Neural cell (in vitro differentiated cells): Measurements from ENCODE around the gene HMX1.

Source experiments
- CTCF ChIP-seq: fragments of 450-650 bp; IDR thresholded peaks from 2 replicates; pipeline ENCODE4 v1.5.1; 2014; ENCODE audit warnings: antibody characterized with exemption, mild to moderate bottlenecking, moderate library complexity; ENCODE audit not compliant: poor library complexity, severe bottlenecking
- EZH2 ChIP-seq: fragments of 200-600, 300-800 bp; shearing (Covaris generic), sonication (generic); IDR thresholded peaks from 2 replicates; pipeline ENCODE4 v1.6.1; 2014; ENCODE audit warnings: antibody characterized with exemption, low read length, borderline replicate concordance, mild to moderate bottlenecking; ENCODE audit not compliant: insufficient read depth, poor library complexity, severe bottlenecking
- POLR2AphosphoS5 ChIP-seq: IDR thresholded peaks from 2 replicates; pipeline ENCODE4 v1.6.1; 2012
- RAD21 ChIP-seq: fragments of 450-650 bp; conservative IDR thresholded peaks from 2 replicates; pipeline ENCODE4 v1.6.1; 2014; ENCODE audit warnings: antibody characterized with exemption, mild to moderate bottlenecking, moderate library complexity
- SMC3 ChIP-seq: fragments of 450-650 bp; conservative IDR thresholded peaks from 2 replicates; pipeline ENCODE4 v1.6.1; 2014; ENCODE audit warnings: antibody characterized with exemption, mild to moderate bottlenecking, moderate library complexity; ENCODE audit not compliant: poor library complexity
- TAF1 ChIP-seq: IDR thresholded peaks from 2 replicates; pipeline ENCODE4 v1.6.1; 2012; ENCODE audit warnings: low read depth
- TF ChIP-seq, protein P1 (sequence below): IDR thresholded peaks from 2 replicates; pipeline ENCODE4 v1.6.1; 2012; ENCODE audit warnings: borderline replicate concordance

DNA sequence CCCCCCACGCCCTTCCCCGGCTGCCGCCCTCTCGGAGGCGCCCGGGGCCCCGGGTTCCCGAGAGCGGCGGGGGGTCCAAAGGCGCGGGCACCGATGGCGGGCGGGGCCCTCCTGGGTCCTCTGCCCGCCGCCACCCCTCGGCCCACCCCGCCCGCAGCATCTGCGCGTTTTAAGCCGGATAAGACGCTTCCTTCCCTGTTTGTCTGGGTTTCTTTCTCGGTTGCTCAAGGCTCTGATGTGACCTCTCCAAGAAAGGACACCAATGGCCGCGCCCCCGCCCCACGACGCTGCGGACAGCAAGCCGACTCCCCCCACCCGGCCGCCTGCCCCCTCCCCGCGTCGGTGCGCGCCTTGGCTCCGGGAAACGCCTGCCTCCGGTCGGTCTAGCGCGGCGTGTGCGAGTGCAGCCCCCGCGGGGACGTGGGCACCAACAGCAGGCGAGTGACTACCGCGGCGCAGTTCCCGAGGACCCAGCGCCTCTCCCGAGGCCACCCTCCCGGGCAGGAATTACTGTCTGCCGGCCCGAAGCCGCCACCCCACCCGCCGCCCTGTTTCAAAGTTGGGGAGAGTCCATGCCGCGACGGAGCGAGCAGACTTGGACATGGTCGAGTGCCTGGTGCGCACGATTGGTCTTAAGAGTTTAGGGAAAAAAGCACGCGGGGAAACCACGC is 21.1 kb upstream of the HMX1 start:
- TF ChIP-seq EZH2 (no peak), CTCF (no peak), POLR2AphosphoS5 (no peak), SMC3 (no peak), RAD21 (no peak), TAF1 (no peak)
- TF ChIP-seq, protein P1, sequence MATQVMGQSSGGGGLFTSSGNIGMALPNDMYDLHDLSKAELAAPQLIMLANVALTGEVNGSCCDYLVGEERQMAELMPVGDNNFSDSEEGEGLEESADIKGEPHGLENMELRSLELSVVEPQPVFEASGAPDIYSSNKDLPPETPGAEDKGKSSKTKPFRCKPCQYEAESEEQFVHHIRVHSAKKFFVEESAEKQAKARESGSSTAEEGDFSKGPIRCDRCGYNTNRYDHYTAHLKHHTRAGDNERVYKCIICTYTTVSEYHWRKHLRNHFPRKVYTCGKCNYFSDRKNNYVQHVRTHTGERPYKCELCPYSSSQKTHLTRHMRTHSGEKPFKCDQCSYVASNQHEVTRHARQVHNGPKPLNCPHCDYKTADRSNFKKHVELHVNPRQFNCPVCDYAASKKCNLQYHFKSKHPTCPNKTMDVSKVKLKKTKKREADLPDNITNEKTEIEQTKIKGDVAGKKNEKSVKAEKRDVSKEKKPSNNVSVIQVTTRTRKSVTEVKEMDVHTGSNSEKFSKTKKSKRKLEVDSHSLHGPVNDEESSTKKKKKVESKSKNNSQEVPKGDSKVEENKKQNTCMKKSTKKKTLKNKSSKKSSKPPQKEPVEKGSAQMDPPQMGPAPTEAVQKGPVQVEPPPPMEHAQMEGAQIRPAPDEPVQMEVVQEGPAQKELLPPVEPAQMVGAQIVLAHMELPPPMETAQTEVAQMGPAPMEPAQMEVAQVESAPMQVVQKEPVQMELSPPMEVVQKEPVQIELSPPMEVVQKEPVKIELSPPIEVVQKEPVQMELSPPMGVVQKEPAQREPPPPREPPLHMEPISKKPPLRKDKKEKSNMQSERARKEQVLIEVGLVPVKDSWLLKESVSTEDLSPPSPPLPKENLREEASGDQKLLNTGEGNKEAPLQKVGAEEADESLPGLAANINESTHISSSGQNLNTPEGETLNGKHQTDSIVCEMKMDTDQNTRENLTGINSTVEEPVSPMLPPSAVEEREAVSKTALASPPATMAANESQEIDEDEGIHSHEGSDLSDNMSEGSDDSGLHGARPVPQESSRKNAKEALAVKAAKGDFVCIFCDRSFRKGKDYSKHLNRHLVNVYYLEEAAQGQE: no peak
